ENCODE measurements around the gene SFRP5. TPM values are rescaled to one million over a fixed set of nuclear protein-coding genes. Genes with fewer than 3 reads are reported as not detected.

Gene SFRP5, protein sequence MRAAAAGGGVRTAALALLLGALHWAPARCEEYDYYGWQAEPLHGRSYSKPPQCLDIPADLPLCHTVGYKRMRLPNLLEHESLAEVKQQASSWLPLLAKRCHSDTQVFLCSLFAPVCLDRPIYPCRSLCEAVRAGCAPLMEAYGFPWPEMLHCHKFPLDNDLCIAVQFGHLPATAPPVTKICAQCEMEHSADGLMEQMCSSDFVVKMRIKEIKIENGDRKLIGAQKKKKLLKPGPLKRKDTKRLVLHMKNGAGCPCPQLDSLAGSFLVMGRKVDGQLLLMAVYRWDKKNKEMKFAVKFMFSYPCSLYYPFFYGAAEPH
- total RNA-seq (2022; extraction: Qiagen RNA extraction; ENCODE audit: low read depth) = 1.5 to 2.4 TPM (median 1.9 TPM) in 5 replicates

DNA sequence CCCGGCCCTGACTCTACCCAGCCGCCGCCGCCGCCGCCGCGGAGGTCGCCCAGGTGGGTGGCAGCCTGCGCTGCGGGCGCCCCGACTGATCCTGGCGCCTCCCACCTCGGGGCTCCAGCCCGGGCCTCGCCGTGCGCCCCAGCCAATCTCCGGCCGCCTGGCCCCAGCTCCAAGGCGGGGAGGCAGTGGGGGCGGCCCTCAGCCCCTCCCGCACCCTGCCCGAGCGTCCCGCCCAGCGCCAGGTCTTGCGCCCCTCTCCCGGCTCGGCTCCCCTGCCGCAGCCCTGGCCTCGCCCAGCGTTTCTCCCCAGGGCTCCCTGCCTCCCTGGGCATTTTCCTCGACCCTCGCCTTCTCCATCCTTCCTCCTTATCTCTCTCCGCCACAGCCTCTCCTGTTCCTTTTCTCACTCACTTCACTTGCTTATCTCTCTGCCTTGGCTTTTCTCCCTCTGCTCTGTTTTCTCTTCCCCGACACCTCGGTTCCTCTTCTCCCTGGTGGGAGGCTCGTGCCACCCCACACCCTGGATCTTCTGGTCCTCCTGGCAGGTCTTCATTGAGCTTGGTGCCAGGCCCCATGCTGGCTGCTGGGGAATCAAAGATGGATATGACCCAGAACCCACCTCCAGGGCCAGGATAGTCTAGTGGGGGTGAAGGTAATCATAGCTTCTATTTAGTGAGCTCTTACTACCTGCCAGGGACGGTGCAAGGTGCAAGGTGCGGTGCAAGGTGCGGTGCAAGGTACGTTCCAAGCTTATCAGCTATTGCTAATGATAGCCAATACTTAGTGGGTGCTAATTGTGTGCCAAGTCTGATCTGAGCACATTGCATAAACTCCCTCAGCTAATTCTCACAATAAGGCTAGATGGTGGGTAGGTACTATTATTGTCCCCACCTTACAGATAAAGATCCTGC, at the start of gene SFRP5:
Gene SFRP5 (minus strand): TSS at position 87 of the 911 bp plus-strand sequence. CDS start 166 bp downstream, outside the sequence.

DNA sequence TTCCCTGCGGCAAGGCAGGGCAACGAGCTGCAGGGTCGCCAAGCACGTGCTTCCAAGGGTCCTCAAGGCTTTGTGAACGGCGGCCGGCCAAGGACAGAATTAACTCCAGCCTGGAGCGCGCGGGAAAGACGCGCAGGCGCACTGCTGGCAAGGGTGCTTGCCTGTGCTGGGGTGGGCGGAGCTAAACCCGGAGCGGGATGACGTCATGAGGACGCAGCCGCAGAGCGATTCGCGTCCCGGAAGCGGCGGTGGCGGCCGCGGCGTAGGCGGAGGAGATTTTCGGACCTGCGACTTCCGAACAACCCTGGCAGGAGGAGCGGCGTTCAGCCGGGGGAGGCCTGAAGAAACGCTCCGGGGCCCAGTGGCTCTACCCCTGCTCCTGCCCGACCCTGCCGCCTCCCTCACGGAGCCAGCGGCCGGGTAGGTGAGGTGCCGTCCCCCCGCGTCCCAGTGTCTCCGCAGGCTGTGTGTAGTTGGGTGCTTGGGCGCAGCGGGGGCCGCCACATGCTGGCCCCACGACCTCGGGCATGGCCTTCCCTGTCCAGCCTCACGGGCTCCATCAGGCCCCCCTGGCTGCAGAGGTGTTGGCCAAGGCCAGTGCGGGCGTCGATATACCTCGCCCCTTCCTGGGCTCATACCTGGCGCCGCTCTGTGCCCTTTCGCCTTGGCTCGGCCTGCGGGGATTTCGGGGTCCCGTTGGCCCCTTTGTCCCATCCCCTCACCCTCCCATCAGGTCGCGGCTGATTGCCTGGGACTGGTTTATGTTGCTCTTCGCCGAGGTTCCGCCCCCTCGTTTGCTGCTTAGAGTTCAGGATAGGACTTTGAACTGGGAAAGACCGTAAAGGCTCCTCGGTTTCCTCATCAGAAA, 34.7 kb downstream of the SFRP5 start, which contains the start of gene ZFYVE27:
Gene ZFYVE27 (plus strand): TSS at position 227 of the 868 bp plus-strand sequence. CDS start 1,350 bp downstream, outside the sequence.

Other genes starting within 250 kb of the SFRP5 start
- 3.9 to 6.4 TPM (median 5.4 TPM) in 5 replicates for gene ANKRD2, start 199.2 kb downstream of the SFRP5 start, total RNA-seq (2022; extraction: Qiagen RNA extraction; ENCODE audit: low read depth)
- gene HOGA1, start 187.6 kb downstream of the SFRP5 start, total RNA-seq (2022; extraction: Qiagen RNA extraction; ENCODE audit: low read depth) = 0.78 to 1.7 TPM (median 1.2 TPM) in 5 replicates
- gene C10orf62, start 182.3 kb downstream of the SFRP5 start, total RNA-seq (2022; extraction: Qiagen RNA extraction; ENCODE audit: low read depth) = 0.15 TPM in 1 of 5 replicates, not detected in the others
- 6.8 to 9.0 TPM (median 8.4 TPM) in 5 replicates for gene MORN4, start 138.5 kb downstream of the SFRP5 start, total RNA-seq (2022; extraction: Qiagen RNA extraction; ENCODE audit: low read depth)
- 21.4 to 28.1 TPM (median 25.5 TPM) in 5 replicates for gene PI4K2A, start 131.3 kb downstream of the SFRP5 start, total RNA-seq (2022; extraction: Qiagen RNA extraction; ENCODE audit: low read depth)
- 76.5 to 114 TPM (median 96.9 TPM) in 5 replicates for gene AVPI1, start 84.8 kb downstream of the SFRP5 start, total RNA-seq (2022; extraction: Qiagen RNA extraction; ENCODE audit: low read depth)
- 34.0 to 55.5 TPM (median 49.0 TPM) in 5 replicates for gene MARVELD1, start 58.3 kb downstream of the SFRP5 start, total RNA-seq (2022; extraction: Qiagen RNA extraction; ENCODE audit: low read depth)
- gene ZFYVE27, start 34.9 kb downstream of the SFRP5 start, total RNA-seq (2022; extraction: Qiagen RNA extraction; ENCODE audit: low read depth) = 14.8 to 26.9 TPM (median 24.1 TPM) in 5 replicates
- gene GOLGA7B, start 77.8 kb upstream of the SFRP5 start, total RNA-seq (2022; extraction: Qiagen RNA extraction; ENCODE audit: low read depth) = 2.9 to 4.5 TPM (median 4.0 TPM) in 5 replicates

Measured in A549 treated with ZK216348 at 1 μM for 4 hours (cell line).